Activated CD4-positive, alpha-beta T cell treated with anti-CD3 and anti-CD28 coated beads for 36 hours (primary cell): ENCODE measurements around the gene ZMYND8. TPM values are rescaled to one million over a fixed set of nuclear protein-coding genes. Genes with fewer than 3 reads are reported as not detected.
A peak's percentile ranks its signal among the peaks of the same experiment; 100 is the strongest.

Experiments used
- ATAC-seq: fragments of 200-7000 bp; cut with Tn5 transposase; one replicate; pipeline ENCODE4 v1.10.0; 2021; ENCODE audit warnings: mild to moderate bottlenecking, moderate library complexity
- CTCF ChIA-PET: fragments of 350-600 bp; sonication (Branson Sonifier 250); formaldehyde crosslinking; loops from one replicate; lab custom pipeline; 2021; ENCODE audit warnings: antibody characterized with exemption; lab: Charles Lee
- POLR2A ChIA-PET: fragments of 350-600 bp; sonication (Branson Sonifier 250); formaldehyde crosslinking; loops from one replicate; lab custom pipeline; 2021; ENCODE audit warnings: antibody characterized with exemption, inconsistent platforms; lab: Charles Lee
- DNase-seq: peaks from one replicate; pipeline ENCODE4 v3.0.0-alpha.2; 2020
- H3K27ac Mint-ChIP-seq: one replicate; pipeline ENCODE4 v1.8.0; 2021; ENCODE audit warnings: mixed read lengths
- H3K27me3 Mint-ChIP-seq: one replicate; pipeline ENCODE4 v1.8.0; 2021; ENCODE audit warnings: mixed read lengths
- H3K36me3 Mint-ChIP-seq: one replicate; pipeline ENCODE4 v1.8.0; 2021; ENCODE audit warnings: low read depth, mixed read lengths
- H3K4me1 Mint-ChIP-seq: one replicate; pipeline ENCODE4 v1.8.0; 2021; ENCODE audit warnings: mixed read lengths
- H3K4me3 Mint-ChIP-seq: one replicate; pipeline ENCODE4 v1.8.0; 2021; ENCODE audit warnings: mild to moderate bottlenecking, moderate library complexity, mixed read lengths
- H3K9me3 Mint-ChIP-seq: one replicate; pipeline ENCODE4 v1.8.0; 2021; ENCODE audit warnings: low read depth, mixed read lengths
- intact Hi-C, 2 experiments: fragments of 100-400 bp; cut with DNase I in 1 of 2; cut with micrococcal nuclease in 1 of 2; formaldehyde crosslinking; loops; one replicate each; pipeline versions ENCODE4 v1.14.2 to v1.15.1; 2022 to 2024; cut with DNase I, micrococcal nuclease
- total RNA-seq, 2 experiments: library from RNA; stranded (reverse); gene quantifications; one replicate each; pipeline ENCODE4 v1.2.3, GENCODE V29; 2021

Gene ZMYND8
- total RNA-seq, 2 experiments from 2014 or later, result 33.7 to 50.3 TPM

- Mint-ChIP-seq H3K4me1 (no peaks in the 10 kb centered on the region), H3K27ac (peak overlapping the region; percentile 37), H3K27me3 (no peaks in the 10 kb centered on the region), H3K36me3 (peaks cover 49% of the 10 kb centered on the region), H3K4me3 (no peak overlapping the region), H3K9me3 (no peaks in the 10 kb centered on the region)
- peak; percentile 75 for DNase-seq
- intact Hi-C loops, result loop anchor here in 1 of 2 experiments (1.0 kb wide), 1 partner anchor 164 kb away; no protein-coding TSS in a partner anchor
- ChIA-PET POLR2A (no interaction called here), CTCF (interaction anchor here (0.6 to 2.3 kb wide), 5 partner anchors 12 to 317 kb away, joined by 3 to 15 read pairs (median 3); no protein-coding TSS in a partner anchor)
- peak; percentile 47 for ATAC-seq
Measured at GRCh38 chr20:47220161-47220582, 136.3 kb downstream of the ZMYND8 start.

- ATAC-seq, result no peak
- intact Hi-C loops, result no loop called here
- H3K4me3 Mint-ChIP-seq, result no peak overlapping the region
- no peaks in the 10 kb centered on the region for H3K9me3 Mint-ChIP-seq
- H3K27ac Mint-ChIP-seq, result peak overlapping the region; percentile 68
- ChIA-PET POLR2A (no interaction called here), CTCF (interaction anchor here (0.6 to 2.3 kb wide), 6 partner anchors 13 to 403 kb away, joined by 3 to 15 read pairs (median 6); no protein-coding TSS in a partner anchor)
- no peaks in the 10 kb centered on the region for H3K4me1 Mint-ChIP-seq
- no peaks in the 10 kb centered on the region for H3K27me3 Mint-ChIP-seq
- H3K36me3 Mint-ChIP-seq, result peaks cover 42% of the 10 kb centered on the region
- no peak for DNase-seq
Measured at GRCh38 chr20:47217482-47218446, 138.7 kb downstream of the ZMYND8 start.

GRCh38 chr20:47216819-47217410 is 139.6 kb downstream of the ZMYND8 start:
- no peaks in the 10 kb centered on the region for H3K4me1 Mint-ChIP-seq
- no peak overlapping the region for H3K27ac Mint-ChIP-seq
- ChIA-PET CTCF (interaction anchor here (0.8 to 1.6 kb wide), 5 partner anchors 12 to 404 kb away, joined by 3 to 8 read pairs (median 5); no protein-coding TSS in a partner anchor), POLR2A (no interaction called here)
- intact Hi-C loops, result no loop called here
- ATAC-seq (no peak), DNase-seq (no peak)
- H3K36me3 Mint-ChIP-seq, result peaks cover 39% of the 10 kb centered on the region
- no peaks in the 10 kb centered on the region for H3K9me3 Mint-ChIP-seq
- no peaks in the 10 kb centered on the region for H3K27me3 Mint-ChIP-seq
- H3K4me3 Mint-ChIP-seq, result no peak overlapping the region

GRCh38 chr20:47215653-47216397 is 140.7 kb downstream of the ZMYND8 start:
- H3K4me1 Mint-ChIP-seq, result no peaks in the 10 kb centered on the region
- no peak for DNase-seq
- no peaks in the 10 kb centered on the region for H3K9me3 Mint-ChIP-seq
- ChIA-PET POLR2A (interaction anchor here (0.5 kb wide), 1 partner anchor 59 kb away, joined by 4 read pairs; no protein-coding TSS in a partner anchor), CTCF (interaction anchor here (1.0 to 1.7 kb wide), 2 partner anchors 57 to 168 kb away, joined by 3 to 9 read pairs; no protein-coding TSS in a partner anchor)
- H3K36me3 Mint-ChIP-seq, result peaks cover 34% of the 10 kb centered on the region
- intact Hi-C loops, result no loop called here
- H3K27ac Mint-ChIP-seq, result peak overlapping the region; percentile 1
- H3K4me3 Mint-ChIP-seq, result no peak overlapping the region
- no peak for ATAC-seq
- H3K27me3 Mint-ChIP-seq, result no peaks in the 10 kb centered on the region

GRCh38 chr20:47213966-47214365 is 142.5 kb downstream of the ZMYND8 start:
- intact Hi-C loops, result no loop called here
- ChIA-PET POLR2A (no interaction called here), CTCF (interaction anchor here (0.6 to 2.0 kb wide), 5 partner anchors 15 to 399 kb away, joined by 3 to 11 read pairs (median 3); no protein-coding TSS in a partner anchor)
- Mint-ChIP-seq H3K4me3 (no peak overlapping the region), H3K36me3 (peaks cover 29% of the 10 kb centered on the region), H3K9me3 (no peaks in the 10 kb centered on the region), H3K27me3 (no peaks in the 10 kb centered on the region), H3K4me1 (no peaks in the 10 kb centered on the region), H3K27ac (no peak overlapping the region)
- no peak for DNase-seq
- ATAC-seq, result no peak

- Mint-ChIP-seq H3K4me3 (no peak overlapping the region), H3K27ac (no peak overlapping the region), H3K27me3 (no peaks in the 10 kb centered on the region), H3K36me3 (peaks cover 19% of the 10 kb centered on the region), H3K4me1 (no peaks in the 10 kb centered on the region), H3K9me3 (no peaks in the 10 kb centered on the region)
- CTCF ChIA-PET, result interaction anchor here (1.1 to 2.0 kb wide), 5 partner anchors 9 to 171 kb away, joined by 3 to 11 read pairs (median 3); no protein-coding TSS in a partner anchor
- no peak for DNase-seq
- POLR2A ChIA-PET, result no interaction called here
- intact Hi-C loops, result no loop called here
- ATAC-seq, result no peak
Measured at GRCh38 chr20:47212606-47213207, 143.8 kb downstream of the ZMYND8 start.

- no peaks in the 10 kb centered on the region for H3K4me1 Mint-ChIP-seq
- ChIA-PET CTCF (interaction anchor here (0.6 kb wide), 1 partner anchor 173 kb away, joined by 3 read pairs; no protein-coding TSS in a partner anchor), POLR2A (no interaction called here)
- no peak overlapping the region for H3K27ac Mint-ChIP-seq
- no peak overlapping the region for H3K4me3 Mint-ChIP-seq
- ATAC-seq (no peak), DNase-seq (no peak)
- peaks cover 15% of the 10 kb centered on the region for H3K36me3 Mint-ChIP-seq
- H3K27me3 Mint-ChIP-seq, result no peaks in the 10 kb centered on the region
- no peaks in the 10 kb centered on the region for H3K9me3 Mint-ChIP-seq
- intact Hi-C loops, result no loop called here
Measured at GRCh38 chr20:47211036-47211435, 145.5 kb downstream of the ZMYND8 start.

- ChIA-PET CTCF (interaction anchor here (1.3 to 1.5 kb wide), 2 partner anchors 12 to 173 kb away, joined by 4 read pairs; no protein-coding TSS in a partner anchor), POLR2A (no interaction called here)
- Mint-ChIP-seq H3K27me3 (no peaks in the 10 kb centered on the region), H3K4me3 (no peak overlapping the region), H3K4me1 (peaks cover 5% of the 10 kb centered on the region), H3K27ac (no peak overlapping the region), H3K36me3 (peaks cover 11% of the 10 kb centered on the region), H3K9me3 (no peaks in the 10 kb centered on the region)
- intact Hi-C loops, result no loop called here
- DNase-seq (no peak), ATAC-seq (no peak)
Measured at GRCh38 chr20:47210470-47210869, 146.0 kb downstream of the ZMYND8 start.

- POLR2A ChIA-PET, result no interaction called here
- no peak for ATAC-seq
- peaks cover 6% of the 10 kb centered on the region for H3K4me1 Mint-ChIP-seq
Measured at GRCh38 chr20:47209982-47210381, 146.5 kb downstream of the ZMYND8 start.

GRCh38 chr20:47208534-47209174 is 147.8 kb downstream of the ZMYND8 start:
- CTCF ChIA-PET, result interaction anchor here (1.5 to 3.5 kb wide), 2 partner anchors 175 kb away, joined by 4 to 38 read pairs; no protein-coding TSS in a partner anchor
- no peak for DNase-seq
- Mint-ChIP-seq H3K4me1 (peaks cover 6% of the 10 kb centered on the region), H3K36me3 (peaks cover 8% of the 10 kb centered on the region), H3K9me3 (no peaks in the 10 kb centered on the region), H3K27ac (no peak overlapping the region), H3K27me3 (no peaks in the 10 kb centered on the region), H3K4me3 (no peak overlapping the region)
- no peak for ATAC-seq
- POLR2A ChIA-PET, result no interaction called here
- intact Hi-C loops, result no loop called here

More at GRCh38 chr20:47209982-47210381, 146.5 kb downstream of the ZMYND8 start:
- H3K27me3 Mint-ChIP-seq, result no peaks in the 10 kb centered on the region
- intact Hi-C loops, result no loop called here
- H3K36me3 Mint-ChIP-seq, result peaks cover 11% of the 10 kb centered on the region
- DNase-seq, result no peak
- no peak overlapping the region for H3K4me3 Mint-ChIP-seq
- no peaks in the 10 kb centered on the region for H3K9me3 Mint-ChIP-seq
- no peak overlapping the region for H3K27ac Mint-ChIP-seq
- CTCF ChIA-PET, result interaction anchor here (1.3 to 1.5 kb wide), 2 partner anchors 11 to 174 kb away, joined by 4 read pairs; no protein-coding TSS in a partner anchor
